IPS-20b (cell line): ENCODE measurements around the gene DDX23.
A peak's percentile ranks its signal among the peaks of the same experiment; 100 is the strongest.

ENCODE experiments used
- H3K27ac ChIP-seq: one replicate; pipeline ENCODE4 v1.5.1; 2013; ENCODE audit warnings: low read length
- H3K27me3 ChIP-seq: 2 replicates; pipeline ENCODE4 v1.6.1; 2013; ENCODE audit warnings: mild to moderate bottlenecking, low read length, inconsistent platforms; ENCODE audit not compliant: insufficient read depth
- H3K36me3 ChIP-seq: 2 replicates; pipeline ENCODE4 v1.6.1; 2013; ENCODE audit warnings: low read depth, mild to moderate bottlenecking, inconsistent platforms, low read length, moderate library complexity; ENCODE audit not compliant: insufficient read depth
- H3K4me1 ChIP-seq: 2 replicates; pipeline ENCODE4 v1.6.1; 2013; ENCODE audit warnings: mild to moderate bottlenecking, control low read depth, inconsistent platforms, low read length, moderate library complexity; ENCODE audit not compliant: insufficient read depth
- H3K4me3 ChIP-seq: 2 replicates; pipeline ENCODE4 v1.5.1; 2013; ENCODE audit warnings: mild to moderate bottlenecking, low read length, inconsistent platforms
- H3K9ac ChIP-seq: 2 replicates; pipeline ENCODE4 v1.6.1; 2013; ENCODE audit warnings: low read depth, mild to moderate bottlenecking, inconsistent platforms, low read length, moderate library complexity
- H3K9me3 ChIP-seq: 2 replicates; pipeline ENCODE4 v1.6.1; 2013; ENCODE audit warnings: mild to moderate bottlenecking, low read depth, low read length, inconsistent platforms; ENCODE audit not compliant: insufficient read depth

The DDX23 gene

DNA sequence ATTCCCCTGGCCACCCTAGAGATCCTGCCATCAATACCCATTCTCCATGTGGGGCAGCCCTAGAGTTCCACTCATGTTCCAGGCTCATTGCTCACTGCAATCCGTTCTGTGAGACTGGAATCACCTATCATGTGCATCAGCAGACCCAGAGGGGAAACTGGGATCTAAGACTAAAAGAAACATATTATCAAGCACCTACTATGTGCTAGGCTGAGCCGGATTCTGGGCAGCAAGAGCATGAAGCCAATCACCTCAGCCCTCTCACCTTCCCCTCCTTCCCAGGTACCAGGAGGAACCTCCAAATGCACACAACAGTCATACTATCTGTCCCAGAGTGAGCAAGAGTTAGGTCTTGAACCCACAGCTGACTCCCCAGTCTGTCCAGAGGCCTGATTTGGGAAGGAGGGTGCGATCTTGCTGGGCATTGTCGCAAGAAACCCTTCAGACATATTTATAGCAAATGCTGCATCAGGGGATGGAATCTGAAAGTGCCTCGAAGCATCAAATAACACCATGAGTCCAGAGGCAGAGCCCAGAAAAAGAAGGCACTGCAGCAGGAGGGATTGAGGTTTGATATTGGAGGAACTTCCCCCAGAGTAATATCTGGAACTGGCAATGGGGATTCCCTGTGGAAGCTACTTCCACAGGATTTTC lies 40.4 kb downstream of the DDX23 start:
- H3K36me3 ChIP-seq: no peaks in the 10 kb centered on the region
- peaks cover 2% of the 10 kb centered on the region; the same call in 1 of the 2 replicates for H3K4me1 ChIP-seq
- H3K27ac ChIP-seq: no peak overlapping the region
- H3K9me3 ChIP-seq: no peaks in the 10 kb centered on the region
- peaks cover 44% of the 10 kb centered on the region for H3K27me3 ChIP-seq
- H3K4me3 ChIP-seq: no peak overlapping the region
- no peak overlapping the region for H3K9ac ChIP-seq

DNA sequence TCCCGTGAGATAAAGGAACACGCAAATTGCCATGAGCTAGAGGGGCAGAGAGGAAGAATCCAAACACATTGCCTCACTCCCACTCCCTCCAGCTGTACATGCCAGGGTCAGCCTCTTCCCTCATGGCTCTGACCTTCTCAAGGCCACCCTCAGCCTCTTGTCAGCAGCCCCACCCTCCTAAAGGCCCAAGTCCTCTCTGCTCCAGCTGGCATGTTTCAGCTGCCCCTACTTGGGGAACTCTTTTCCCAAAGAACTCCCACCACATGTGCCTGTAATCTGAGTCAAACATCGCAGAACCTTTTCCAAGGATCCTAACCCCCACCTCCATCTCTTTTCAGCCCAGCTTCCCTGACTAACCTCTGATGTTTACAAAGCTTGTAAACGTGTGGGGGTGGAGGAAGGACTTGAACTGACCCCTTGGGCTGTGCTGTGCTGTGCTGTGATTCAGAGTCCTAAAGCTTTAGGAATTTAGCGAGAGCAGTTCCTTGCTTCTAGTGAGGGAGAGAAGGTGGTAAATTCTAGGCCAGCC lies 41.0 kb downstream of the DDX23 start:
- Histone ChIP-seq H3K9ac (no peak overlapping the region), H3K9me3 (no peaks in the 10 kb centered on the region), H3K27ac (no peak overlapping the region), H3K4me3 (no peak overlapping the region), H3K4me1 (peaks cover under 1% of the 10 kb centered on the region; the same call in 1 of the 2 replicates), H3K36me3 (no peaks in the 10 kb centered on the region), H3K27me3 (peaks cover 38% of the 10 kb centered on the region)

DNA sequence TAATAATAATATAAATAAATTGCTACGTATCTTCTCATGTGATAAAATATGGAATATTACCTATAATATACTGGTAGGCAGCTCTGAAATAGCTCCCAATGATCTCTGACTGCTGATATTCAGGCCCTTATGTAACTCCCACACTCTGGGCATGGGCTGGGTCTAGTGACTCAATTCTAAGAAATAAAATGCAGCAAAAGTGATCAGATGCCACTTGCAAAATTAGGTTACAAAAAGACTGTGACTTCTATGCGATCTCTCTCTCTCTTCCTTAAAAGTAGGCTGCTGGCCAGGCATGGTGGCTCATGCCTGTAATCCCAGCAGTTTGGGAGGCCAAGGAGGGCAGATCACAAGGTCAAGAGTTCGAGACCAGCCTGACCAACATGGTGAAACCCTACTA lies 44.0 kb downstream of the DDX23 start:
- no peak overlapping the region for H3K27ac ChIP-seq
- H3K36me3 ChIP-seq: no peaks in the 10 kb centered on the region
- no peak overlapping the region for H3K9ac ChIP-seq
- no peak overlapping the region for H3K4me3 ChIP-seq
- no peaks in the 10 kb centered on the region for H3K4me1 ChIP-seq
- H3K9me3 ChIP-seq: no peaks in the 10 kb centered on the region
- H3K27me3 ChIP-seq: peaks cover 18% of the 10 kb centered on the region

DNA sequence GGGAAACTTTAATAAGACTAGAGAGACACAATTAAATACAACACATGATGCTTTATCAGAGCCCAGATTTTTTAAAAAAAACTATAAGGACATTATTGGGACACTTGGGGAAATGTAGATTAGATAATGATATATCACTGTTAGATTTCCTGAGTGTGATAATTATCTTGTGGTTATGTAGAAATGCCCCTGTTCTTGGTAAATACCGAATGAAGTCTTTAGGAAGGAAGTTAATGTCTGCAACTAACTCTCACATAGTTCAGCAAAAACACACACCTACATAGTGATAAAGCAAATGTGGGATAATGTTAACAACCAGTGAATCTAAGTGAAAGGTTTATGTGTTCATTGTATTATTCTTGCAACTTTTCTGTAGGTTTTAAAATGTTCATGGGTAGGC lies 48.3 kb downstream of the DDX23 start:
- Histone ChIP-seq H3K27ac (no peak overlapping the region), H3K4me3 (no peak overlapping the region), H3K9ac (no peak overlapping the region), H3K9me3 (no peaks in the 10 kb centered on the region), H3K4me1 (no peaks in the 10 kb centered on the region), H3K27me3 (no peaks in the 10 kb centered on the region), H3K36me3 (no peaks in the 10 kb centered on the region)

DNA sequence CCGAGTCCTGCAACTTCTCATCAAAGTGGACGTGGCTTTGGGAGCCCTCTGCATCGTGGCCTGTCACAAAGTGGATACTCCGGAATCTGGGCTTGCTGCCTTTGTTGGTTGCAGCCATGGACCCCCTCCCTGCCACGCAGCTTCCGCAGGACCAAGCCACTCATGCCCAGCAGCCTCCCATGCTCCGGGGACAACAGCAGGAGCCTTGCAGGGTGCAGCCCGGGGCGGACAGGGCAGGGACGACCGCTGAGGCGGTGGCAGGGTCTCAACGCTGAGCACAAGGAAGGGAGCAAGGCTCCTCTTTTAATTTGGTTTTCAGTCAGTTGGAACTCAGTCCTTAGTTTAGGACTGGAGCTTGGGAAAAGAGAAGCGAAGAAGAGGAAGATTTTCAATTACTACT lies 51.0 kb downstream of the DDX23 start:
- H3K9ac ChIP-seq: no peak overlapping the region
- H3K27ac ChIP-seq: no peak overlapping the region
- no peaks in the 10 kb centered on the region for H3K27me3 ChIP-seq
- no peaks in the 10 kb centered on the region for H3K36me3 ChIP-seq
- H3K4me1 ChIP-seq: no peaks in the 10 kb centered on the region
- no peak overlapping the region for H3K4me3 ChIP-seq
- no peaks in the 10 kb centered on the region for H3K9me3 ChIP-seq

DNA sequence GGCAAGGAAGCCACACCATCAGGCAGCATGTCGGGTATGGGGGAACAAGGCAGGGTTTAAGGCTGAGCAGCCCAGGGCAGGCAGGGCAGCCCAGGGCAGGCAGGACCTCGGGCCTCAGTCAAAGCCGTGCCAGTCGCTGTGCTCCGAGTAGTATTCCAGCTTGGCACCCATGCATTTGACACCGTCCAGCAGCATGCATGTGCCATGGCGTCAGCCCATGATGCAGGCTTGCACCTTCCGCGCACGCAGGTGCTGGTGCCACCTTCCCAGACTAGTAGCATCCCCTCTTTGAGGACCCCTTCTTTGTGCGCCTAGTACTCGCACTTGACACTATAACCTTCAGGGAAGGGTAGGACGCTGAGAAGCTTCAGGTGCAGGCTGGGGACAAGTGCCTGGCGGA lies 51.5 kb downstream of the DDX23 start:
- Histone ChIP-seq H3K27ac (no peak overlapping the region), H3K27me3 (no peaks in the 10 kb centered on the region)

DNA sequence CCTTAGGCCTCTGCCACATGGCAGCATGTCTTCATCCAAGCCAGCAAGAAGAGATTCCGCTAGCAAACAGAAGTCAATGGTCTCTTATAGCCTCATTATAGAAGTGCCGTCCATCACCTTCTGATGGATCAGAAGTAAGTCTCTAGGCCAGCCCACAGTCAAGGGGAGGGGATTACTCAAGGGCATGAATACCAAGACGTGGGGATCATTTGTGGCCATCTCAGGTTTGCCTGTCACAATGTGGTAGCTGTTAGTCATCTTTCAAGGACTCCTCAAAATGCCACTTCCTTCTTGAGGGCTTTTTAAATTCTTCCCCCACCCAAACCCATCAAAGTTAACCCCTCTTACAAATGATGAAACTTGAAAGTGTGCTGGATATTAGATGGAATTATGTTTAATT lies 55.0 kb downstream of the DDX23 start:
- Histone ChIP-seq H3K27ac (no peak overlapping the region), H3K9ac (no peak overlapping the region), H3K9me3 (no peaks in the 10 kb centered on the region), H3K27me3 (no peaks in the 10 kb centered on the region), H3K4me3 (no peak overlapping the region), H3K36me3 (no peaks in the 10 kb centered on the region), H3K4me1 (0 out of 2 replicates have a peak, but pooled peaks cover 3% of the 10 kb centered on the region)

More for the DNA sequence above, 51.5 kb downstream of the DDX23 start:
- no peaks in the 10 kb centered on the region for H3K36me3 ChIP-seq
- H3K9ac ChIP-seq: no peak overlapping the region
- H3K4me3 ChIP-seq: no peak overlapping the region
- 0 out of 2 replicates have a peak, but pooled peaks cover 3% of the 10 kb centered on the region for H3K4me1 ChIP-seq
- H3K9me3 ChIP-seq: no peaks in the 10 kb centered on the region

DNA sequence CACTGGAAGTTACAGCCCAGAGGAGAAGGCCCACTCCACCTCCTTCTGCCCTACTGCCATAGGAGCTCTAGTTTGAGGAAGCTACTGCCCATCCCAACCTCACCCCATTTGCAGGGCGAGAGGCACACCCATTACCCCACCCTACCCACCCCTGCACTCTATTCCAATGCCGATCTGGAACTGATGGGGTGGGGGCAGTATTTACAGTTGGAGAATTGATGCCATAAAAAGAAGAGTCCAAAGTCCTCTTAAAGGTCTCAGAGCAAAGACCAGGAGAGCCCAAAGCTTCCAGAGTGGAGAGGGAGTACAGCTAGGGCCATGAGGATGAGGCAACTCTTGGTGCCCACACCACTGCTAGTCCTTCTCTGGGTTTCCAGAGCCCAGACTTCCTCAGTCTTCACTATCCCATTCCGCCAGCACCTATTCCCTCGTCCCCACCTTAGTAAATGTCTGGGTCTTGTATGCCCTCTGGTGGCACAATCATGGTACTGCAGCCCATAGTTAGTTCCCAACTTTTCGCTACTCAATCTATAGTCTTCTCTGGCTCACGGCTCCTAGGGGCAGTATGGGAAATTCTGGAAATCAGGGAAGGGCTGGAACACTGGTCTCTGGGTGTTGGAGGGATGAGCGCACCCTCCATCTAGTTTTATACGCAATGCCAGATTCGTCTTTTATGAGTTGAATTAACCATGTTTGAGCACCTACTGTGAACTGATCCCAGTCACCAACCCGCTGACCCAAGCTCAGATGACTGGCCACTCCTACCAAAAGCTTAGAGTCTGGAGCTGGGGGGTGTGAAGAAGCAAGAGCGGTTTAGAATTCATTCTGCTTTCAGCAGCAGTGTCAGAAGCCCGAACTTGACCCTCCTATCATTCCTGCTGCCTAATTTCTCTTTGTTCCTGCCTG lies 56.2 kb downstream of the DDX23 start:
- no peak overlapping the region for H3K4me3 ChIP-seq
- no peak overlapping the region for H3K9ac ChIP-seq
- 0 out of 2 replicates have a peak, but pooled peaks cover 3% of the 10 kb centered on the region for H3K4me1 ChIP-seq
- H3K27me3 ChIP-seq: no peaks in the 10 kb centered on the region
- H3K36me3 ChIP-seq: no peaks in the 10 kb centered on the region
- no peaks in the 10 kb centered on the region for H3K9me3 ChIP-seq
- no peak overlapping the region for H3K27ac ChIP-seq

DNA sequence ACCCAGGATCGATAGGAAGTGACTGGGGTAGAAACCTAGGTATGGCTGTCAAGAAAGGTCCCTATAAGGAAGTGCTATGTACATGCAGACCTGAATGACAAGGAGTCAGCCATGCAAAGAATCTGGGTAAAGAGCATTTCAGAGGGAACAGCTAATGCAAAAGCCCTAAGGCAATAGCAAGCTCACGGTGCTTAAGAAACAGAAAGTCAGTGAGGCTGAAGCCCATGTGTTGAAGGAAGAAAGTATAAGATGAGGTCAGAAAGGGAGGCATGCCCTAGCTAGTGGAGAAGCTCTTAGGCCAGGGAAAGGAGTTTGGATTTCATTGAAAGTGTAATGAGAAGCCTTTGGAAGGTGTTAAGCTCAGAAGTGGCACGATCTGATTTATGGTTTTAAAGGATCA lies 57.1 kb downstream of the DDX23 start:
- Histone ChIP-seq H3K9me3 (no peaks in the 10 kb centered on the region), H3K4me1 (peaks cover 5% of the 10 kb centered on the region; the same call in 1 of the 2 replicates), H3K27me3 (no peaks in the 10 kb centered on the region), H3K36me3 (no peaks in the 10 kb centered on the region), H3K9ac (no peak overlapping the region), H3K27ac (no peak overlapping the region), H3K4me3 (no peak overlapping the region)

DNA sequence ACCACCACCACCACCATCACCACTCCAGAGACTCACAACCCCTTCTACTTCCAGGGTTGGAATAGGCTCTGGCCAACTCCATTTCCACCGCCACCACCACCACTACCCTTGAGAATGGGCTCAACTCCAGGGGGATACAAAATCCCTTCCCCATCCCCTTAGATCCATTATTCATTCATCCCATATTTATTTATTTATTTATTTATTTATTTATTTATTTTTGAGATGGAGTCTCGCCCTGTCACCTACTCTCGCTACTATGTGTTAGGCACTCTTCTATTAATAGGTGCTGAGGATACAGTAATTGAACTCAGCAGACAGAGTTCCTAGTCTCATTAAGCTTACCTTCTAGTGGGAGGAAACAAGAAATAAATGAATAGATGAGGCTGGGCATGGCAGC lies 58.3 kb downstream of the DDX23 start:
- H3K4me1 ChIP-seq: peaks cover 5% of the 10 kb centered on the region; the same call in 1 of the 2 replicates
- H3K9ac ChIP-seq: no peak overlapping the region
- H3K36me3 ChIP-seq: no peaks in the 10 kb centered on the region
- H3K27ac ChIP-seq: no peak overlapping the region
- no peaks in the 10 kb centered on the region for H3K27me3 ChIP-seq
- H3K9me3 ChIP-seq: no peaks in the 10 kb centered on the region
- H3K4me3 ChIP-seq: no peak overlapping the region

DNA sequence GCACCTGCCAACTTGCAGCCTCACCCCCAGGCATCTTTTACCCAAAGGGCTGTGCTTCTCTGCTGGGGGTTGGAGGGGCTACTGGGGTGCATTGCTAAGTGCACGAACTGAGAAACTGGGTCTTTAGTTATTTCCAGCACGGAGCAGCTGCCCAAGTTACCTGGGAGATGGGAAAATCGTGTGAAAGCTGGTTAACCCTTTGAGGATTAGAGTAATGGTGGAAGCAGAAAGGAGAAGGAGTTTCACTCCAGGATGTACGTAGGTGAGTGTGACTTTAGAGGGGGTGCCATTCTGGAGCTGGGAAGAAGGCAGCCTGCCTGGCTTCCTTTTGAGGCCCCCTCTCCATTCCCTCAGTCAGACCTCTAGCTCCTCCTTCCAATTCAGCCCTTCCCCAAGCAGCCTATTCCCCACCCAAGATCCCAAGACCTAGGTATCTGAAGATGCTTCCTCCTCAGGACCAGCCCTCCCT lies 62.1 kb downstream of the DDX23 start:
- Histone ChIP-seq H3K4me1 (peaks cover 11% of the 10 kb centered on the region; the same call in 1 of the 2 replicates), H3K27ac (no peak overlapping the region), H3K4me3 (peak overlapping the region; percentile 78; the same call in 1 of the 2 replicates), H3K9me3 (no peaks in the 10 kb centered on the region), H3K9ac (peak overlapping the region; percentile 57; the same call in 1 of the 2 replicates), H3K36me3 (no peaks in the 10 kb centered on the region), H3K27me3 (peaks cover 11% of the 10 kb centered on the region; the same call in 1 of the 2 replicates)
